GM23248 (cell line): ENCODE results near the gene SMIM29. TPM values are rescaled to one million over a fixed set of nuclear protein-coding genes. Genes with fewer than 3 reads are reported as not detected.

Experiments
- DNase-seq: peaks from one replicate; pipeline ENCODE4 v3.0.0-alpha.2; 2015
- H2AFZ ChIP-seq: fragments of 200-600 bp; sonication (generic); 2 replicates; pipeline ENCODE4 v1.6.1; 2016; ENCODE audit warnings: antibody characterized with exemption
- H3F3A ChIP-seq: fragments of 200-600 bp; sonication (generic); 2 replicates; pipeline ENCODE4 v1.6.1; 2016; ENCODE audit warnings: mild to moderate bottlenecking, antibody characterized with exemption, mixed run types; ENCODE audit not compliant: insufficient read depth
- H3K27ac ChIP-seq: fragments of 200-600 bp; sonication (generic); 2 replicates; pipeline ENCODE4 v1.5.1; 2016; ENCODE audit warnings: mild to moderate bottlenecking
- H3K27me3 ChIP-seq: fragments of 200-600 bp; sonication (generic); replicated peaks from 2 replicates; pipeline ENCODE4 v1.6.1; 2016; ENCODE audit warnings: mild to moderate bottlenecking; ENCODE audit not compliant: insufficient read depth
- H3K36me3 ChIP-seq: fragments of 200-600 bp; sonication (generic); 2 replicates; pipeline ENCODE4 v1.6.1; 2016; ENCODE audit warnings: low read depth, mild to moderate bottlenecking
- H3K4me1 ChIP-seq: fragments of 200-600 bp; sonication (generic); 2 replicates; pipeline ENCODE4 v1.6.1; 2016; ENCODE audit warnings: mild to moderate bottlenecking; ENCODE audit not compliant: insufficient read depth
- H3K4me2 ChIP-seq: fragments of 200-600 bp; sonication (generic); one replicate; pipeline ENCODE4 v1.6.1; 2016; ENCODE audit warnings: mild to moderate bottlenecking; ENCODE audit not compliant: unreplicated experiment
- H3K4me3 ChIP-seq: fragments of 200-600 bp; sonication (generic); 2 replicates; pipeline ENCODE4 v1.5.1; 2016; ENCODE audit warnings: mild to moderate bottlenecking
- H3K79me2 ChIP-seq: fragments of 200-600 bp; sonication (generic); 2 replicates; pipeline ENCODE4 v1.6.1; 2016; ENCODE audit warnings: mild to moderate bottlenecking; ENCODE audit not compliant: insufficient read depth
- H3K9ac ChIP-seq: fragments of 200-600 bp; sonication (generic); 2 replicates; pipeline ENCODE4 v1.6.1; 2016; ENCODE audit warnings: mild to moderate bottlenecking
- H3K9me2 ChIP-seq: fragments of 200-600 bp; sonication (generic); 2 replicates; pipeline ENCODE4 v1.6.1; 2016; ENCODE audit warnings: mixed run types, mild to moderate bottlenecking, moderate library complexity; ENCODE audit not compliant: insufficient read depth
- H3K9me3 ChIP-seq: fragments of 200-600 bp; sonication (generic); one replicate; pipeline ENCODE4 v1.6.1; 2017; ENCODE audit warnings: low read depth
- H4K20me1 ChIP-seq: fragments of 200-600 bp; sonication (generic); 2 replicates; pipeline ENCODE4 v1.6.0; 2016; ENCODE audit not compliant: insufficient read depth
- EZH2 ChIP-seq: fragments of 200-600 bp; sonication (generic); IDR thresholded peaks from 2 replicates; pipeline ENCODE4 v1.6.1; 2018; ENCODE audit warnings: antibody characterized with exemption, mild to moderate bottlenecking; ENCODE audit not compliant: insufficient read depth, poor library complexity, severe bottlenecking
- EZH2phosphoT487 ChIP-seq: fragments of 200-600 bp; sonication (generic); IDR thresholded peaks from 2 replicates; pipeline ENCODE4 v1.6.1; 2018; ENCODE audit warnings: antibody characterized with exemption, moderate library complexity, mild to moderate bottlenecking, low read depth; ENCODE audit not compliant: insufficient read depth
- WGBS, 2 experiments: methylation state at CpG; one replicate each; pipeline ENCODE4 v1.1.6; 2015 to 2017; ENCODE audit warnings: low lambda C conversion rate in 2 of 2, low coverage in 1 of 2; ENCODE audit errors: missing lambda C conversion rate in 2 of 2; 5-methylcytosine and 5-hydroxymethylcytosine counted together
- in situ Hi-C: fragments of 300-500 bp; cut with MboI; formaldehyde crosslinking; loops from 2 replicates; pipeline ENCODE4 v1.15.0; 2020
- polyA plus RNA-seq: library from polyadenylated mRNA; unstranded; fragments of >200 nt; fragmentation: Nextera tagmentation; extraction: Ambion mirVana; gene quantifications from 2 replicates; pipeline ENCODE4 v1.2.1, GENCODE V29; 2016
- total RNA-seq: library from RNA; depleted of rRNA; stranded (reverse); fragments of >200 nt; shearing (Covaris generic); gene quantifications from 2 replicates; pipeline ENCODE4 v1.2.3, GENCODE V29; 2014

SMIM29 gene
- total and polyA plus RNA-seq, 2 experiments from 2014 or later = 35.1 to 55.1 TPM

GRCh38 chr6:34229877-34230276 lies 18.9 kb downstream of the SMIM29 start:
- 93 to 96% methylated on average over 5 to 8 of the region's 8 CpGs for WGBS, 2 experiments
- no peaks in the 10 kb centered on the region for H3K27me3 ChIP-seq
- no peaks in the 10 kb centered on the region for H3K36me3 ChIP-seq
- in situ Hi-C loops = no loop called here
- peaks cover 16% of the 10 kb centered on the region; the same call in 1 of the 2 replicates for H3F3A ChIP-seq
- H3K9ac ChIP-seq = no peak overlapping the region
- H3K4me3 ChIP-seq = no peak overlapping the region
- H4K20me1 ChIP-seq = no peaks in the 10 kb centered on the region
- H3K79me2 ChIP-seq = no peaks in the 10 kb centered on the region
- no peak overlapping the region for H3K4me2 ChIP-seq
- no peaks in the 10 kb centered on the region for H3K9me2 ChIP-seq
- H3K27ac ChIP-seq = no peak overlapping the region
- TF ChIP-seq EZH2 = no peak
- no peak for TF ChIP-seq EZH2phosphoT487
- no peak for DNase-seq
- 0 out of 2 replicates have a peak, but pooled peaks cover 8% of the 10 kb centered on the region for H3K4me1 ChIP-seq
- H3K9me3 ChIP-seq = no peaks in the 10 kb centered on the region
- no peak overlapping the region for H2AFZ ChIP-seq

GRCh38 chr6:34227761-34228421 lies 20.9 kb downstream of the SMIM29 start:
- Histone ChIP-seq H3K9me2 (no peaks in the 10 kb centered on the region), H3K9me3 (no peaks in the 10 kb centered on the region), H4K20me1 (no peaks in the 10 kb centered on the region), H2AFZ (no peak overlapping the region), H3K4me3 (no peak overlapping the region), H3K4me1 (peaks cover 12% of the 10 kb centered on the region), H3K79me2 (no peaks in the 10 kb centered on the region), H3K4me2 (no peak overlapping the region), H3K9ac (no peak overlapping the region), H3K27me3 (no peaks in the 10 kb centered on the region), H3K27ac (no peak overlapping the region), H3F3A (0 out of 2 replicates have a peak, but pooled peaks cover 8% of the 10 kb centered on the region), H3K36me3 (no peaks in the 10 kb centered on the region)
- 94 to 96% methylated on average over 16 of the region's 16 CpGs for WGBS, 2 experiments
- in situ Hi-C loops = no loop called here
- no peak for DNase-seq
- TF ChIP-seq EZH2 = no peak
- TF ChIP-seq EZH2phosphoT487 = no peak

GRCh38 chr6:34226731-34227586 lies 21.8 kb downstream of the SMIM29 start:
- H3K9me2 ChIP-seq = no peaks in the 10 kb centered on the region
- no peak overlapping the region for H3K9ac ChIP-seq
- peaks cover 12% of the 10 kb centered on the region for H3K4me1 ChIP-seq
- no peak overlapping the region for H3K27ac ChIP-seq
- H3K4me3 ChIP-seq = no peak overlapping the region
- TF ChIP-seq EZH2phosphoT487 = no peak
- no peaks in the 10 kb centered on the region for H4K20me1 ChIP-seq
- WGBS, 2 experiments = 91 to 95% methylated on average over 13 to 15 of the region's 15 CpGs
- no peaks in the 10 kb centered on the region for H3K79me2 ChIP-seq
- 0 out of 2 replicates have a peak, but pooled peaks cover 8% of the 10 kb centered on the region for H3F3A ChIP-seq
- H3K36me3 ChIP-seq = no peaks in the 10 kb centered on the region
- H3K9me3 ChIP-seq = no peaks in the 10 kb centered on the region
- H3K4me2 ChIP-seq = no peak overlapping the region
- no peaks in the 10 kb centered on the region for H3K27me3 ChIP-seq
- H2AFZ ChIP-seq = no peak overlapping the region
- in situ Hi-C loops = no loop called here
- DNase-seq = no peak

- DNase-seq = no peak
- no peak overlapping the region for H2AFZ ChIP-seq
- in situ Hi-C loops = no loop called here
- 79 to 94% methylated on average over 6 to 7 of the region's 7 CpGs for WGBS, 2 experiments
- no peak overlapping the region for H3K9ac ChIP-seq
- H3K27ac ChIP-seq = no peak overlapping the region
- no peaks in the 10 kb centered on the region for H3K27me3 ChIP-seq
- TF ChIP-seq EZH2phosphoT487 (no peak), EZH2 (no peak)
- no peaks in the 10 kb centered on the region for H3K36me3 ChIP-seq
- H3F3A ChIP-seq = 0 out of 2 replicates have a peak, but pooled peaks cover 4% of the 10 kb centered on the region
- no peak overlapping the region for H3K4me2 ChIP-seq
- no peaks in the 10 kb centered on the region for H4K20me1 ChIP-seq
- H3K9me3 ChIP-seq = no peaks in the 10 kb centered on the region
- H3K4me1 ChIP-seq = peaks cover 12% of the 10 kb centered on the region
- no peak overlapping the region for H3K4me3 ChIP-seq
- H3K79me2 ChIP-seq = no peaks in the 10 kb centered on the region
- H3K9me2 ChIP-seq = no peaks in the 10 kb centered on the region
Observed at GRCh38 chr6:34226066-34226465, 22.7 kb downstream of the SMIM29 start.
